B cell (primary cell): ENCODE measurements around the gene TGFA.

ENCODE experiments used
- CTCF ChIP-seq: fragments of 200-600 bp; IDR thresholded peaks from one replicate; pipeline ENCODE4 v1.8.0; 2022; ENCODE audit warnings: antibody characterized with exemption, mild to moderate bottlenecking
- EZH2 ChIP-seq: IDR thresholded peaks from 2 replicates; pipeline ENCODE4 v1.6.1; 2012; ENCODE audit warnings: borderline replicate concordance, low read depth, mild to moderate bottlenecking, moderate library complexity, low read length; ENCODE audit not compliant: insufficient read depth, poor library complexity, severe bottlenecking

- TF ChIP-seq CTCF: no peak
- no peak for TF ChIP-seq EZH2
Measured at GRCh38 chr2:70477441-70477844, 76.2 kb downstream of the TGFA start.
